Measurements from ENCODE around the gene PHLDB2. TPM values are rescaled to one million over a fixed set of nuclear protein-coding genes. Genes with fewer than 3 reads are reported as not detected.

PHLDB2 gene
- total and polyA plus RNA-seq, 2 of the 13 experiments (the other 11 are each of a cell fraction or from before 2014, with no cell fraction given), result 8.4 to 23.6 TPM

DNA sequence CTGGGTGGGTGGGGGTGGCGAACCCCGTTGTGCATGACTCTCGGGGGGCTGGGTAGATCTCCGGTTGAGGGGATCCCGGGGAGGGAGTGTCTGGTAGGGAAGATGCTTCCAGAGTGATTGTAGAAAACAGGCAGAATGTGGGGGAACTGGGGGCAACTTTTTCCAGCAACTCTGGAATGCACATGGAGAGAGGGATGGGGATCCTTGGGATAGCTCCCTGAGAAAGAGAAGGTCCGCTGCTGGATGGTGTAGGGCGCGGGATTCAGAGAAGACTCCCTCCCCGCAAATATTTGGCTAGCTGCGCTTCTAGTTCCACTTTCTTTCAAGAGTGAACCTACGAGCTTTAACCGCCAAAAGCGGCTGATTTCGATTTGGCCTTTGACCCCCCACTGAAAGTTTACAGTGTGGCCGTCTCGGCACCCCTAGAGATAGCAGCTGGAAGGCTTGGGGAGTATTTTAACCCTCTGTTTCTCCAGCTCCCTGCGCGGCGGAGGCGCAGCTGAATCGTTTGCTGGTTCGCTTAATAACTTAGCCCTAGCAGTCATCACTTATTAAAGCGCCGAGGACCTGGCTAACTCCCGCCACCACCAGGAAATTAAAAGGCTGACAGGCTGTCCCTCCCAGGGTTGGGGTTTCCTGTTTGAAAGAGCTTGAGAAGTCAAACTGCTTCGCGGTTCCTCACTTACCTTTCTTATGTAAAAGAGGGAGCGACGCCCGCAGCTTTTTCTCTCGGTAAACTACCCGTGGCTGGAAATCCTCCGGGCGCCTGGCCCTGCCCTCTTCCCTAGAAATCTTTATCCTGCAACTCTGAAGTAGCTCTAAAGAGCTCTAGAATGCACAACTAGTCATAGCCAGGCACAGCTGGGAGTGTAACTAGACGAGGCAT, 1.2 kb downstream of the PHLDB2 start (continued):
- TF ChIP-seq ZNF775 (CRISPR knock-in tag; IDR thresholded peaks at IDR 0.05; ENCODE audit: borderline replicate concordance), result no peak
- 0 out of 2 replicates have a peak, but pooled peaks have one; percentile 39 for TF ChIP-seq KMT2B (CRISPR knock-in tag; IDR thresholded peaks at IDR 0.05)
- peak; percentile 32 to 66; a peak in 2 of 4 replicates for TF ChIP-seq NR2F1 (CRISPR knock-in tag; IDR thresholded peaks at IDR 0.05)
- TF ChIP-seq STAG1 (CRISPR knock-in tag; IDR thresholded peaks at IDR 0.05), result peak; percentile 39
- TF ChIP-seq SIN3A (IDR thresholded peaks at IDR 0.05; ENCODE audit: borderline replicate concordance, low read depth, low read length), result 0 out of 2 replicates have a peak, but pooled peaks have one; percentile 22
- TF ChIP-seq, protein P1, sequence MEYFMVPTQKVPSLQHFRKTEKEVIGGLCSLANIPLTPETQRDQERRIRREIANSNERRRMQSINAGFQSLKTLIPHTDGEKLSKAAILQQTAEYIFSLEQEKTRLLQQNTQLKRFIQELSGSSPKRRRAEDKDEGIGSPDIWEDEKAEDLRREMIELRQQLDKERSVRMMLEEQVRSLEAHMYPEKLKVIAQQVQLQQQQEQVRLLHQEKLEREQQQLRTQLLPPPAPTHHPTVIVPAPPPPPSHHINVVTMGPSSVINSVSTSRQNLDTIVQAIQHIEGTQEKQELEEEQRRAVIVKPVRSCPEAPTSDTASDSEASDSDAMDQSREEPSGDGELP (IDR thresholded peaks at IDR 0.05; ENCODE audit: borderline replicate concordance, low read depth), result peak; percentile 26; the same call in 1 of the 2 replicates
- TF ChIP-seq ZNF329 (CRISPR knock-in tag; IDR thresholded peaks at IDR 0.05; ENCODE audit: low read depth), result no peak
- no peak for TF ChIP-seq ZNF547 (CRISPR knock-in tag; IDR thresholded peaks at IDR 0.05)
- peak; percentile 40 for TF ChIP-seq SMC3 (IDR thresholded peaks at IDR 0.05; ENCODE audit: low read length)
- no peak for TF ChIP-seq TCF12 (IDR thresholded peaks at IDR 0.05)
- TF ChIP-seq TCF12 (CRISPR knock-in tag; IDR thresholded peaks at IDR 0.05), result no peak
- TF ChIP-seq, protein P2, sequence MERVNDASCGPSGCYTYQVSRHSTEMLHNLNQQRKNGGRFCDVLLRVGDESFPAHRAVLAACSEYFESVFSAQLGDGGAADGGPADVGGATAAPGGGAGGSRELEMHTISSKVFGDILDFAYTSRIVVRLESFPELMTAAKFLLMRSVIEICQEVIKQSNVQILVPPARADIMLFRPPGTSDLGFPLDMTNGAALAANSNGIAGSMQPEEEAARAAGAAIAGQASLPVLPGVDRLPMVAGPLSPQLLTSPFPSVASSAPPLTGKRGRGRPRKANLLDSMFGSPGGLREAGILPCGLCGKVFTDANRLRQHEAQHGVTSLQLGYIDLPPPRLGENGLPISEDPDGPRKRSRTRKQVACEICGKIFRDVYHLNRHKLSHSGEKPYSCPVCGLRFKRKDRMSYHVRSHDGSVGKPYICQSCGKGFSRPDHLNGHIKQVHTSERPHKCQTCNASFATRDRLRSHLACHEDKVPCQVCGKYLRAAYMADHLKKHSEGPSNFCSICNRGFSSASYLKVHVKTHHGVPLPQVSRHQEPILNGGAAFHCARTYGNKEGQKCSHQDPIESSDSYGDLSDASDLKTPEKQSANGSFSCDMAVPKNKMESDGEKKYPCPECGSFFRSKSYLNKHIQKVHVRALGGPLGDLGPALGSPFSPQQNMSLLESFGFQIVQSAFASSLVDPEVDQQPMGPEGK (CRISPR knock-in tag; IDR thresholded peaks at IDR 0.05), result peak; percentile 24; the same call in 1 of the 2 replicates
- TF ChIP-seq POLR2A (IDR thresholded peaks at IDR 0.05; ENCODE audit: insufficient read depth in 1 of 2, low read depth in 2 of 2, low read length in 2 of 2), result peak in 1 of 2 experiments; percentile 27; a peak in 2 of 4 replicates
- peak; percentile 47; the same call in 1 of the 2 replicates for TF ChIP-seq HDAC1 (CRISPR knock-in tag; IDR thresholded peaks at IDR 0.05)
- TF ChIP-seq ZNF317 (CRISPR knock-in tag; IDR thresholded peaks at IDR 0.05), result 0 out of 2 replicates have a peak, but pooled peaks have one; percentile 19
- TF ChIP-seq, protein P3, sequence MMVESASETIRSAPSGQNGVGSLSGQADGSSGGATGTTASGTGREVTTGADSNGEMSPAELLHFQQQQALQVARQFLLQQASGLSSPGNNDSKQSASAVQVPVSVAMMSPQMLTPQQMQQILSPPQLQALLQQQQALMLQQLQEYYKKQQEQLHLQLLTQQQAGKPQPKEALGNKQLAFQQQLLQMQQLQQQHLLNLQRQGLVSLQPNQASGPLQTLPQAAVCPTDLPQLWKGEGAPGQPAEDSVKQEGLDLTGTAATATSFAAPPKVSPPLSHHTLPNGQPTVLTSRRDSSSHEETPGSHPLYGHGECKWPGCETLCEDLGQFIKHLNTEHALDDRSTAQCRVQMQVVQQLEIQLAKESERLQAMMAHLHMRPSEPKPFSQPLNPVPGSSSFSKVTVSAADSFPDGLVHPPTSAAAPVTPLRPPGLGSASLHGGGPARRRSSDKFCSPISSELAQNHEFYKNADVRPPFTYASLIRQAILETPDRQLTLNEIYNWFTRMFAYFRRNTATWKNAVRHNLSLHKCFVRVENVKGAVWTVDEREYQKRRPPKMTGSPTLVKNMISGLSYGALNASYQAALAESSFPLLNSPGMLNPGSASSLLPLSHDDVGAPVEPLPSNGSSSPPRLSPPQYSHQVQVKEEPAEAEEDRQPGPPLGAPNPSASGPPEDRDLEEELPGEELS (CRISPR knock-in tag; IDR thresholded peaks at IDR 0.05), result 0 out of 2 replicates have a peak, but pooled peaks have one; percentile 19
- no peak for TF ChIP-seq ISX (CRISPR knock-in tag; conservative IDR thresholded peaks at IDR 0.05)
- TF ChIP-seq, protein P4, sequence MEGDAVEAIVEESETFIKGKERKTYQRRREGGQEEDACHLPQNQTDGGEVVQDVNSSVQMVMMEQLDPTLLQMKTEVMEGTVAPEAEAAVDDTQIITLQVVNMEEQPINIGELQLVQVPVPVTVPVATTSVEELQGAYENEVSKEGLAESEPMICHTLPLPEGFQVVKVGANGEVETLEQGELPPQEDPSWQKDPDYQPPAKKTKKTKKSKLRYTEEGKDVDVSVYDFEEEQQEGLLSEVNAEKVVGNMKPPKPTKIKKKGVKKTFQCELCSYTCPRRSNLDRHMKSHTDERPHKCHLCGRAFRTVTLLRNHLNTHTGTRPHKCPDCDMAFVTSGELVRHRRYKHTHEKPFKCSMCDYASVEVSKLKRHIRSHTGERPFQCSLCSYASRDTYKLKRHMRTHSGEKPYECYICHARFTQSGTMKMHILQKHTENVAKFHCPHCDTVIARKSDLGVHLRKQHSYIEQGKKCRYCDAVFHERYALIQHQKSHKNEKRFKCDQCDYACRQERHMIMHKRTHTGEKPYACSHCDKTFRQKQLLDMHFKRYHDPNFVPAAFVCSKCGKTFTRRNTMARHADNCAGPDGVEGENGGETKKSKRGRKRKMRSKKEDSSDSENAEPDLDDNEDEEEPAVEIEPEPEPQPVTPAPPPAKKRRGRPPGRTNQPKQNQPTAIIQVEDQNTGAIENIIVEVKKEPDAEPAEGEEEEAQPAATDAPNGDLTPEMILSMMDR (CRISPR knock-in tag; IDR thresholded peaks at IDR 0.05), result peak; percentile 41
- TF ChIP-seq KAT2B (IDR thresholded peaks at IDR 0.05; ENCODE audit: borderline replicate concordance, low read depth, low read length), result no peak
- 0 out of 2 replicates have a peak, but pooled peaks have one; percentile 44 for TF ChIP-seq ZNF605 (CRISPR knock-in tag; IDR thresholded peaks at IDR 0.05)
- no peak for TF ChIP-seq TEAD3 (CRISPR knock-in tag; optimal IDR thresholded peaks at IDR 0.05; ENCODE audit: borderline replicate concordance)
- TF ChIP-seq ERF (CRISPR knock-in tag; IDR thresholded peaks at IDR 0.05), result no peak; the same call in 1 of the 2 replicates
- TF ChIP-seq ZNF616 (CRISPR knock-in tag; IDR thresholded peaks at IDR 0.05; ENCODE audit: low read depth), result no peak
- TF ChIP-seq RFX3 (CRISPR knock-in tag; IDR thresholded peaks at IDR 0.05), result no peak
